Measurements from ENCODE around the gene PLS3.

Gene PLS3

DNA sequence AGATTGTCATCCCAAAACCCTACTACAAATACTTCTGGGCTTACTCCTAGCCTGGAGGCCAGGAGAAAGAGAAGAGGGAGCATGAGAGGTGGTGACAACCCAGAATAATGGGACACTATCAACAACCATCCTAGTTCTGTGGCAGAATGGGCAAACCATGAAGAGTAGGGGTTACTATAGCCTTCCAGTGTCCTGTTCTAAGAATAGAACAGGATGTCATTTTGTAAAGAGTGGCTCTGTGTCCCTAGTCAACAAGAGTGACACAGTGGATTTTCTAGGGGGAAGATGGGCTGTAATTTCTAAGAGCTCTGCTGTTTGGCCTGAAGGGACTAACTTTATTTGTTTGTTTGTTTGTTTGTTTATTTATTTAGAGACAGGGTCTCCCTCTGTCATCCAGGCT, 136.0 kb downstream of the PLS3 start:
- DNase-seq: no peak

DNA sequence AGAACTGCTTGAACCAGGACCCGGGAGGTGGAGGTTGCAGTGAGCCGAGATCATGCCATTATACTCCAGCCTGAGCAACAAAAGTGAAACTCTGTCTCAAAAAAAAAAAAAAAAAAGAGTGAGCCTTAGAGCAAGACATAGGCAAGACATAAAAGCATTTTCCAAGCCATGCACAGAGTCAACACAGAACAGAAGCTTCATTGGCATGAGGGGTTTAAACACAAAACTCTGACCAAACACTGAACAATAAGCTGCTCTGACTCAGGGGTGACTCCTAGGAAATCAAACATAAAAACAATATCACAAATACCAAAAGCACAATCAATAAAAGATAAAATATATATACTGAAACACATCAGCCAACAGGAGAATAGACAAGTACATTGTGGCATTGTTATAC, 136.8 kb downstream of the PLS3 start:
- DNase-seq: no peak

Measured in activated CD4-positive, alpha-beta T cell treated with anti-CD3 and anti-CD28 coated beads, Interleukin-10, Interleukin-2, amounts not matched to agents 100 ng/mL and 50 ng/mL, durations not matched to agents 16 hours and 8 hours (primary cell).